ENCODE data around the gene OFD1.

Gene OFD1

GRCh38 chrX:13761606-13762414 lies 27.3 kb downstream of the OFD1 start:
- no peak overlapping the region for H3K4me3 ChIP-seq (ENCODE audit: low read depth, low read length)
- no peak for TF ChIP-seq CTCF (IDR thresholded peaks at IDR 0.05; ENCODE audit: low read depth, low read length, missing control alignments)
- peak; percentile 48 for DNase-seq (ENCODE audit: low read depth)

- H3K4me3 ChIP-seq (ENCODE audit: low read depth, low read length) = no peak overlapping the region
- TF ChIP-seq CTCF (IDR thresholded peaks at IDR 0.05; ENCODE audit: low read depth, low read length, missing control alignments) = no peak
- DNase-seq (ENCODE audit: low read depth) = no peak
Measured at GRCh38 chrX:13763489-13763888, 28.9 kb downstream of the OFD1 start.

GRCh38 chrX:13764281-13764680 lies 29.7 kb downstream of the OFD1 start:
- no peak for TF ChIP-seq CTCF (IDR thresholded peaks at IDR 0.05; ENCODE audit: low read depth, low read length, missing control alignments)
- H3K4me3 ChIP-seq (ENCODE audit: low read depth, low read length) = no peak overlapping the region
- DNase-seq (ENCODE audit: low read depth) = no peak

- no peak for TF ChIP-seq CTCF (IDR thresholded peaks at IDR 0.05; ENCODE audit: low read depth, low read length, missing control alignments)
- DNase-seq (ENCODE audit: low read depth) = no peak
- H3K4me3 ChIP-seq (ENCODE audit: low read depth, low read length) = no peak overlapping the region
Measured at GRCh38 chrX:13764765-13765164, 30.2 kb downstream of the OFD1 start.

GRCh38 chrX:13768939-13769338 lies 34.4 kb downstream of the OFD1 start:
- DNase-seq (ENCODE audit: low read depth) = no peak
- TF ChIP-seq CTCF (IDR thresholded peaks at IDR 0.05; ENCODE audit: low read depth, low read length, missing control alignments) = no peak
- no peak overlapping the region for H3K4me3 ChIP-seq (ENCODE audit: low read depth, low read length)

GRCh38 chrX:13770013-13770535 lies 35.5 kb downstream of the OFD1 start:
- no peak for TF ChIP-seq CTCF (IDR thresholded peaks at IDR 0.05; ENCODE audit: low read depth, low read length, missing control alignments)
- DNase-seq (ENCODE audit: low read depth) = no peak

GRCh38 chrX:13774696-13775095 lies 40.1 kb downstream of the OFD1 start:
- no peak overlapping the region for H3K4me3 ChIP-seq (ENCODE audit: low read depth, low read length)
- no peak for TF ChIP-seq CTCF (IDR thresholded peaks at IDR 0.05; ENCODE audit: low read depth, low read length, missing control alignments)
- DNase-seq (ENCODE audit: low read depth) = no peak

More at GRCh38 chrX:13770013-13770535, 35.5 kb downstream of the OFD1 start:
- H3K4me3 ChIP-seq (ENCODE audit: low read depth, low read length) = no peak overlapping the region

Measured in GM12864 (cell line).